HEK293T (cell line): ENCODE measurements around the gene TRIM71.

Source experiments
- CTCF ChIA-PET: fragments of 350-600 bp; formaldehyde crosslinking; extraction: SDS; loops from one replicate; lab custom pipeline; 2021; ENCODE audit warnings: antibody characterized with exemption, inconsistent platforms; lab: Yijun Ruan, JAX
- POLR2A ChIA-PET: fragments of 350-600 bp; formaldehyde crosslinking; extraction: SDS; loops from one replicate; lab custom pipeline; 2020; ENCODE audit warnings: antibody characterized with exemption, inconsistent platforms; lab: Yijun Ruan, JAX
- DNase-seq: peaks from one replicate; pipeline ENCODE4 v3.0.0; 2012; ENCODE audit warnings: mixed read lengths; ENCODE audit errors: extremely low spot score
- ARNT ChIP-seq: fragments of 450-650 bp; IDR thresholded peaks from 2 replicates; pipeline ENCODE4 v1.6.1; 2017; ENCODE audit warnings: mild to moderate bottlenecking
- BHLHE40 ChIP-seq: fragments of 450-650 bp; IDR thresholded peaks from 2 replicates; pipeline ENCODE4 v1.6.1; 2016; ENCODE audit warnings: mild to moderate bottlenecking, moderate library complexity, borderline replicate concordance
- CTBP1 ChIP-seq: fragments of 450-650 bp; IDR thresholded peaks from 2 replicates; pipeline ENCODE4 v1.6.1; 2016; ENCODE audit warnings: borderline replicate concordance
- ELF4 ChIP-seq: fragments of 450-650 bp; IDR thresholded peaks from 2 replicates; pipeline ENCODE4 v1.6.1; 2017; ENCODE audit warnings: antibody characterized with exemption
- FOXA1 ChIP-seq: fragments of 450-650 bp; IDR thresholded peaks from 2 replicates; pipeline ENCODE4 v1.6.1; 2016; ENCODE audit warnings: mild to moderate bottlenecking
- FOXK2 ChIP-seq: fragments of 450-650 bp; IDR thresholded peaks from 2 replicates; pipeline ENCODE4 v1.6.1; 2016; ENCODE audit warnings: mild to moderate bottlenecking
- FOXM1 ChIP-seq: fragments of 450-650 bp; IDR thresholded peaks from 2 replicates; pipeline ENCODE4 v1.6.1; 2017; ENCODE audit warnings: mild to moderate bottlenecking, borderline replicate concordance
- HDGF ChIP-seq: fragments of 450-650 bp; IDR thresholded peaks from 2 replicates; pipeline ENCODE4 v1.6.1; 2017; ENCODE audit warnings: antibody characterized with exemption, borderline replicate concordance
- L3MBTL2 ChIP-seq: fragments of 450-650 bp; conservative IDR thresholded peaks from 2 replicates; pipeline ENCODE4 v1.6.1; 2016; ENCODE audit warnings: mild to moderate bottlenecking
- LEF1 ChIP-seq: fragments of 450-650 bp; IDR thresholded peaks from 2 replicates; pipeline ENCODE4 v1.6.1; 2017; ENCODE audit warnings: mild to moderate bottlenecking, borderline replicate concordance
- NFRKB ChIP-seq: fragments of 450-650 bp; IDR thresholded peaks from 2 replicates; pipeline ENCODE4 v1.6.1; 2016; ENCODE audit warnings: mild to moderate bottlenecking, moderate library complexity
- PKNOX1 ChIP-seq: fragments of 450-650 bp; IDR thresholded peaks from 2 replicates; pipeline ENCODE4 v1.6.1; 2016
- SP1 ChIP-seq: fragments of 450-650 bp; IDR thresholded peaks from 2 replicates; pipeline ENCODE4 v1.6.1; 2017
- SUZ12 ChIP-seq: fragments of 450-650 bp; IDR thresholded peaks from 2 replicates; pipeline ENCODE4 v1.6.1; 2016; ENCODE audit warnings: mild to moderate bottlenecking
- TARDBP ChIP-seq: fragments of 450-650 bp; IDR thresholded peaks from 2 replicates; pipeline ENCODE4 v1.6.1; 2016
- ZNF384 ChIP-seq: fragments of 450-650 bp; IDR thresholded peaks from 2 replicates; pipeline ENCODE4 v1.6.1; 2016

TRIM71 gene

DNA sequence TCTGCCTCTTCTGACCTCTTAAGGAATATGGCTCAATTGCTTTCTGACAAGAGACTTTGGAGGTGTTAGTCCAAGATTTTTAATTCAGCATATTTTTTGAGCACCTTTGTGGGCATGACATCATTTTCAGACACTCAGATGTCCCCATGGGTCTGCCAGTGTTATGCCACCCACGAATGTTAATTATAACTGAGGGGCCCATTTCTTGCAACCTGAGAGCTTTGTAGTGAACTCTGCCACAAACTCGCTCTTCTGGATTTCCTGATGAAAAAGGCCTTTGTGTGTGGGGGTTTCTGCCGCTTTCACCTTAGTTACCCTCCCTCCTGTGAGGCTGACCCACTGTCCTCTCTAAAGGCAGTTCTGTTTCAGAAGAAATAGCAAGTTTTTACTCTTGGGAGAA lies 69.1 kb downstream of the TRIM71 start:
- CTCF ChIA-PET, result no interaction called here

DNA sequence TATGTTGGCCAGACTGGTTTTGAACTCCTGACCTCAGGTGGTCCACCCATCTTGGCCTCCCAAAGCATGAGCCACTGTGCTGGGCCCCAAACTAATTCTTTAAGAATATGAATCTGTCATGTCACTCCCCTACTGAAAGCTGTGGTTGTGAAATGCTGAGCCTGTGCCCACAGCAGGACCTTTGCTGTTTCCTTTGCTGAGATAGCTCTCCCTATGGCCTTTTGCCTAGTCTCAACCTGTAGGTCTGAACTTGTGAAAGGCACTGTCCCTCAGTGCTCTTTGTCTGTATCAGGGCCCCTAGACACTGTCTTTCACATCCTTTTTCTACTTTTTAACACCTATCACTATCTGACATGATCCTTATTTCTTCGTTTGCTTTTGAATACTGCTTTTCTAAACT lies 70.9 kb downstream of the TRIM71 start:
- ChIA-PET CTCF (interaction anchor here (0.6 kb wide), 1 partner anchor 101 kb away, joined by 6 read pairs; no protein-coding TSS in a partner anchor), POLR2A (no interaction called here)
- TF ChIP-seq LEF1 (no peak), SUZ12 (no peak), FOXK2 (no peak), HDGF (no peak), PKNOX1 (no peak), BHLHE40 (no peak), ELF4 (no peak), TARDBP (no peak), ZNF384 (no peak), ARNT (no peak), CTBP1 (no peak), L3MBTL2 (no peak), NFRKB (no peak), FOXM1 (no peak), FOXA1 (no peak), SP1 (no peak)
- no peak for DNase-seq

More for the DNA sequence above, 69.1 kb downstream of the TRIM71 start:
- no peak for DNase-seq
- POLR2A ChIA-PET, result no interaction called here
- TF ChIP-seq SUZ12 (no peak), ELF4 (no peak), LEF1 (no peak), FOXK2 (no peak), FOXM1 (no peak), TARDBP (no peak), CTBP1 (no peak)

DNA sequence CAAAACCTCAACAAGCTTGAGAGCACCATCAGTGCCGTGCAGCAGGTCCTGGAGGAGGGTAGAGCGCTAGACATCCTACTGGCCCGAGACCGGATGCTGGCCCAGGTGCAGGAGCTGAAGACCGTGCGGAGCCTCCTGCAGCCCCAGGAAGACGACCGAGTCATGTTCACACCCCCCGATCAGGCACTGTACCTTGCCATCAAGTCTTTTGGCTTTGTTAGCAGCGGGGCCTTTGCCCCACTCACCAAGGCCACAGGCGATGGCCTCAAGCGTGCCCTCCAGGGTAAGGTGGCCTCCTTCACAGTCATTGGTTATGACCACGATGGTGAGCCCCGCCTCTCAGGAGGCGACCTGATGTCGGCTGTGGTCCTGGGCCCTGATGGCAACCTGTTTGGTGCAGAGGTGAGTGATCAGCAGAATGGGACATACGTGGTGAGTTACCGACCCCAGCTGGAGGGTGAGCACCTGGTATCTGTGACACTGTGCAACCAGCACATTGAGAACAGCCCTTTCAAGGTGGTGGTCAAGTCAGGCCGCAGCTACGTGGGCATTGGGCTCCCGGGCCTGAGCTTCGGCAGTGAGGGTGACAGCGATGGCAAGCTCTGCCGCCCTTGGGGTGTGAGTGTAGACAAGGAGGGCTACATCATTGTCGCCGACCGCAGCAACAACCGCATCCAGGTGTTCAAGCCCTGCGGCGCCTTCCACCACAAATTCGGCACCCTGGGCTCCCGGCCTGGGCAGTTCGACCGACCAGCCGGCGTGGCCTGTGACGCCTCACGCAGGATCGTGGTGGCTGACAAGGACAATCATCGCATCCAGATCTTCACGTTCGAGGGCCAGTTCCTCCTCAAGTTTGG lies 72.9 kb downstream of the TRIM71 start:
- no peak for DNase-seq
- TF ChIP-seq BHLHE40 (no peak), HDGF (no peak), NFRKB (no peak), FOXA1 (no peak), L3MBTL2 (no peak), ELF4 (no peak), FOXK2 (no peak), ARNT (no peak), ZNF384 (no peak), TARDBP (no peak), CTBP1 (no peak), PKNOX1 (no peak), FOXM1 (no peak), LEF1 (no peak), SP1 (no peak), SUZ12 (no peak)
- POLR2A ChIA-PET, result no interaction called here
- CTCF ChIA-PET, result no interaction called here

- ChIA-PET CTCF (no interaction called here), POLR2A (no interaction called here)
Measured at GRCh38 chr3:32891365-32891764, 73.6 kb downstream of the TRIM71 start.

DNA sequence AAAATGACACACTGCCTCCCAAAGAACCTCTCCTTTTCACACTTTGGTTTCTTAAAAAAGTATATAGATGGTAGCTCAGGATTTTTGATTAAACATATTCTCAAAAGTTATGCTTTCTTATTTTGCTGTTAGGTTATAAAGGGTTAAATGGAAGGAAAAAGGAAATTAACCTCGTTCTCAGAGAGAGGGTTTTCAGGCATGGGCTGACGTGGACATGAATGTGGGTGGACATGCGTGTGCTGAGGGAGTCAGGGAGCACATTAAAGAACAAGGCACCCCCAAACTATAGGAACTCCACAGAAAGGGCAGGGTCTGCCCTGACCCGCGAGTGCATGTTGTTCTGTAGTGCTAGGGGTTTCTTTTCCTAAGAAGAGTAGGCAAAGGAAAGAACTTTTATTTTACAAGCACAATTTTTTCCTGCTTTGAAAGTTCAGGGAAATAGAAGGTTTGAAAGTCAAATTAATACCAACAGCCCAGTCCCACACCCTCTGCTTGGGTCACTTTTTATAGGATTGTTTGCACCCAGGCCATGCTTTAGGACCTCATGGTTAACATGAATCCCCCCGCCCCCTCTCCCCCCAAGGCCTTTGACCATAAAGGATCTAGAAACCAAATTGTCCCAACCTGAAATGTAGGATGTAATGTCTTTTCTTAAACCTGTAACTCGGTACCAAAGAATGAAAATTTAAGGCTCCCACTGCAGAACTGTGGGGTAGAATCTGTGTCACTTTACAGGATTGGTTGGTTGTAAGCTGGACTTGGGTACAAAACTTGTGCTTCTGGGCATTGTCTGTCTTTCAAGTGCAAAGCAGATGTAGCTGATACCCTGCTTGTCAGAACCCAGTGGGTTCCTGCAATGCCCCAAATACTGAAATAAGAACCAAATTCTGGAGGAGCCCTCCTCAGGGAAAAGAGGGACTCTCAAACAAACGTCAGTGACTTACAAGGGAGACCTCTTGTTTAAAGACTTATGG lies 75.1 kb downstream of the TRIM71 start:
- CTCF ChIA-PET, result no interaction called here
- POLR2A ChIA-PET, result no interaction called here
- no peak for TF ChIP-seq ZNF384
- no peak for TF ChIP-seq NFRKB
- no peak for TF ChIP-seq FOXM1
- no peak for TF ChIP-seq ARNT
- TF ChIP-seq SUZ12, result no peak
- TF ChIP-seq TARDBP, result no peak
- TF ChIP-seq BHLHE40, result no peak
- TF ChIP-seq HDGF, result no peak
- TF ChIP-seq LEF1, result no peak
- no peak for DNase-seq

More at GRCh38 chr3:32891365-32891764, 73.6 kb downstream of the TRIM71 start:
- TF ChIP-seq HDGF (no peak), SUZ12 (no peak), FOXM1 (no peak), LEF1 (no peak)
- DNase-seq, result no peak

- TF ChIP-seq ELF4 (no peak), ZNF384 (no peak), FOXM1 (no peak), ARNT (no peak), FOXK2 (no peak)
- ChIA-PET CTCF (no interaction called here), POLR2A (no interaction called here)
- no peak for DNase-seq
Measured at GRCh38 chr3:32894977-32895376, 77.2 kb downstream of the TRIM71 start.

GRCh38 chr3:32895701-32896100 lies 77.9 kb downstream of the TRIM71 start:
- no peak for DNase-seq
- TF ChIP-seq L3MBTL2, result no peak
- no peak for TF ChIP-seq PKNOX1
- TF ChIP-seq LEF1, result no peak
- TF ChIP-seq NFRKB, result no peak
- TF ChIP-seq ZNF384, result no peak
- TF ChIP-seq FOXA1, result no peak
- no peak for TF ChIP-seq FOXM1
- TF ChIP-seq ELF4, result no peak
- TF ChIP-seq SUZ12, result no peak
- POLR2A ChIA-PET, result no interaction called here
- CTCF ChIA-PET, result no interaction called here
